ENCODE measurements around the gene OXGR1. TPM values are rescaled to one million over a fixed set of nuclear protein-coding genes. Genes with fewer than 3 reads are reported as not detected.

OXGR1 gene
- polyA plus RNA-seq (2013) = 1.0 TPM

DNA sequence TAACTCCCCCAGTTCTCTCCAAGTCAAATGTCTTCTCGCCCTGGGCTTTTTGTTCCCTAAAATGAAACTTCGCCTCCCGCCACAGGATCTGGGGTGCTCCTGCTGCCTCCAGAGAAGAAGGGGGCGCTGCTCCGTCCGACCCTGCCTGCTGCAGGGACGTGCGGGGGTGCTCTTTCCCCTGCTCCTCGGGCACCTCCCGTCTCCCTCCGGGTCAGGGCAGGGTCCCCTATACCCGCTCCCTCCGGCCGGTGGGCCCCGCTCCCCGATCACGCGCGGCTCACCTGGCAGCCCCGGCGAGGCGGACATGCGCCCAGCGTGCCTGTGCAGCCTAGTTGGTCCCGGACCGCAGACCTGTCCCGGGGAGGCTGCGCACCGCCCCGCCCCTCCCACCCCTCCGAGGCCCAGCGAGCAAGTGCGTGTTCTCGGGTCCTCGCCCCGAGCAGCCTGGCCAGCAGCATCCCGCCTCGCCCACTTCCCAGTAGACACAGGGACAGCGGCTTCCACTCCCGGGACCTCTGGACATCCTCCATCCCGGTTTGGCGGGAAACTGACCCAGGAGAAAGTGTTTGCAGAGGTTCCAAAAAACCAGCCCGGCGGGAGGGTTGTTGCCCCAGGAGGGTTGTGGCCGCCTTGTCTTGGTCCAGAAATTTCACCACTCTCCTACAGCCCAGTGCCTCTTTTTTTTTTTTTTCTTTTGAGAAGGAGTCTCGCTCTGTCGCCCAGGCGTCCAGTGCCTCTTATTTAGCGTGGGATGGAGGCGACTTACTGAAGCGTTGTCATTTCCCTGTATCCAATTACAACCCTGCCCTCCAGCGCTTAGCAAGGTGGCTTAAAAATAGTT, at the start of gene OXGR1:
Gene OXGR1, minus strand, starts transcription at position 460 of the 841 bp plus-strand sequence. CDS start 6,717 bp downstream, outside the sequence.
- H3K4me3 ChIP-seq (ENCODE audit: control insufficient read depth in 1 of 7, extremely low read depth in 1 of 7, insufficient read depth in 4 of 7, low read depth in 2 of 7, low read length in 6 of 7) = peak within 1 kb of the TSS; percentile 10 to 83 (median 59)

DNA sequence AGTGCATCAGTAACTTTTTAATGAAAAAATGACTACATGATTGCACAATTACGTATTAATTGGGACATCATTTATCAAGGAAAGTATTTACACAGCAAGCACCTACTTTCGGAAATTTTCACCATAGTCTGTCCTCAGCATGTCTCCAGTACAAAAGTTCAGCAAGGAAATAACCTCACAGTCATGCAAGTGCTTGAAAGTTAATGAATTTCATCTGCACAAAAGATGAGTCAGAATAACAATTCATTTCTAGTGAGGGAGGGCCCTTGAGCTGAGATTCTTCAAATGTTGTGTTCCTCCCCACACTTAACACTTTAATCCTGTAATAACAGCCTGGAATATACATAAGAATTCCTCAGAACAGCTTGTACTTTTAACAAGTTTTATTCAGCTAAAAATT, 49.0 kb upstream of the OXGR1 start:
- no peaks in the 10 kb centered on the region for H3K4me1 ChIP-seq (ENCODE audit: control extremely low read depth in 1 of 4, control insufficient read depth in 4 of 4, insufficient read depth in 4 of 4, low read length in 3 of 4)
- H3K27ac ChIP-seq (ENCODE audit: insufficient read depth in 1 of 2, low read depth in 1 of 2, low read length in 2 of 2, poor library complexity in 1 of 2, severe bottlenecking in 2 of 2) = no peak overlapping the region
- peaks cover 0 to 2% (median 0%) of the 10 kb centered on the region in 5 experiments for H3K27me3 ChIP-seq (replicated peaks in 2 of 5; ENCODE audit: control insufficient read depth in 4 of 5, insufficient read depth in 5 of 5, low read length in 4 of 5)
- H3K36me3 ChIP-seq (ENCODE audit: control insufficient read depth in 4 of 4, insufficient read depth in 4 of 4, low read length in 3 of 4) = no peaks in the 10 kb centered on the region
- no peak overlapping the region for H3K4me3 ChIP-seq (ENCODE audit: control insufficient read depth in 1 of 7, extremely low read depth in 1 of 7, insufficient read depth in 4 of 7, low read depth in 2 of 7, low read length in 6 of 7)
- 100% methylated on average over 1 of the region's 2 CpGs for WGBS (ENCODE audit: insufficient coverage)
- POLR2A ChIA-PET = no interaction called here
- CTCF ChIA-PET = interaction anchor here (1.1 kb wide), 1 partner anchor 8 kb away, joined by 3 read pairs; no protein-coding TSS in a partner anchor
- no peaks in the 10 kb centered on the region for H3K9me3 ChIP-seq (ENCODE audit: control extremely low read depth in 1 of 5, control insufficient read depth in 4 of 5, insufficient read depth in 2 of 5, low read depth in 1 of 5, low read length in 4 of 5)
- DNase-seq = no peak

More for the DNA sequence above, at the start of gene OXGR1:
- H3K27ac ChIP-seq (ENCODE audit: insufficient read depth in 1 of 2, low read depth in 1 of 2, low read length in 2 of 2, poor library complexity in 1 of 2, severe bottlenecking in 2 of 2) = no peak within 1 kb of the TSS
- 4% methylated on average over 35 of the region's 52 CpGs for WGBS (ENCODE audit: insufficient coverage)
- POLR2A ChIA-PET = no interaction called here
- H3K27me3 ChIP-seq (replicated peaks in 2 of 5; ENCODE audit: control insufficient read depth in 4 of 5, insufficient read depth in 5 of 5, low read length in 4 of 5) = peaks cover 0 to 17% (median 9%) of the 10 kb centered on the region in 5 experiments
- no peaks in the 10 kb centered on the region for H3K9me3 ChIP-seq (ENCODE audit: control extremely low read depth in 1 of 5, control insufficient read depth in 4 of 5, insufficient read depth in 2 of 5, low read depth in 1 of 5, low read length in 4 of 5)
- CTCF ChIA-PET = no interaction called here
- H3K36me3 ChIP-seq (ENCODE audit: control insufficient read depth in 4 of 4, insufficient read depth in 4 of 4, low read length in 3 of 4) = no peaks in the 10 kb centered on the region
- H3K4me1 ChIP-seq (ENCODE audit: control extremely low read depth in 1 of 4, control insufficient read depth in 4 of 4, insufficient read depth in 4 of 4, low read length in 3 of 4) = peaks cover 0 to 15% (median 10%) of the 10 kb centered on the region in 4 experiments
- peak in 2 of 3 donors; percentile 39 to 55 for DNase-seq

DNA sequence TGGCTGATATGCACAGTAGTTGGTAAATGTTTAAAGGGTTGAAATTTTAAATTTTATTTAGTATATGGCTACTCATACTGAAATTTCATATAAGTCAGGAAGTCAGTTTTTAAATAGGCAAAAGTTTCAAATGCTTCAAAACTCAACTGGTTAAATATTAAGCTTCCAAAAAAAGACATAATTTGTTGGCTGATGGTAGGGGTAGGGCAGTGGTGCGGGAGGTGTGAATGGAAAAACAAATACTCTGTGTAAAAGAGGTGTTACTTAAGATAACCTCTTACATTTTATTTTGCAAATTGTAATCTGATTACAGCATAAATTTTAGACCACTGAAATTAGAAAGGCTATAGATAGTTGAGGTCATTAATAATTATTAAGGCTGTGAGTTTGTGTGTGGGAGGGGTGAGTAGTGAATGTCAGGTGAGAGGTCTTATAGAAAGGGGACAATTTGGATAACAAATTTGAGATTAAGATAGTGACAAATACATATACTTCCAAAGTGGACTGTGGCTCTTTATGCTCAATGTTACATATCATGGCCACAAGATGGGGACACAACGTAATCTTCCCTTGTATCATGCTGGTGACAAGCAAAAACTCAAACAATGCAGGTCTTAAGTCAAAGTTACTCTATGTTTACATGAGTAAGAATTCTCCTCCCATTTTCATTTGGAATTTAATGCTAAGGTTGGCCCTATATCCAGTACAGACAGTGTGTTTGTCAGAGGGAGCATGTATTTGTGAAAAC, 36.6 kb upstream of the OXGR1 start:
- no peak overlapping the region for H3K4me3 ChIP-seq (ENCODE audit: control insufficient read depth in 1 of 7, extremely low read depth in 1 of 7, insufficient read depth in 4 of 7, low read depth in 2 of 7, low read length in 6 of 7)
- H3K27me3 ChIP-seq (replicated peaks in 2 of 5; ENCODE audit: control insufficient read depth in 4 of 5, insufficient read depth in 5 of 5, low read length in 4 of 5) = peaks cover 0 to 4% (median 4%) of the 10 kb centered on the region in 5 experiments
- no peak overlapping the region for H3K27ac ChIP-seq (ENCODE audit: insufficient read depth in 1 of 2, low read depth in 1 of 2, low read length in 2 of 2, poor library complexity in 1 of 2, severe bottlenecking in 2 of 2)
- H3K4me1 ChIP-seq (ENCODE audit: control extremely low read depth in 1 of 4, control insufficient read depth in 4 of 4, insufficient read depth in 4 of 4, low read length in 3 of 4) = no peaks in the 10 kb centered on the region
- ChIA-PET POLR2A (no interaction called here), CTCF (no interaction called here)
- 33% methylated on average over 1 of the region's 2 CpGs for WGBS (ENCODE audit: insufficient coverage)
- no peaks in the 10 kb centered on the region for H3K36me3 ChIP-seq (ENCODE audit: control insufficient read depth in 4 of 4, insufficient read depth in 4 of 4, low read length in 3 of 4)
- H3K9me3 ChIP-seq (ENCODE audit: control extremely low read depth in 1 of 5, control insufficient read depth in 4 of 5, insufficient read depth in 2 of 5, low read depth in 1 of 5, low read length in 4 of 5) = no peaks in the 10 kb centered on the region
- peak; percentile 37 to 65 (median 57) for DNase-seq

DNA sequence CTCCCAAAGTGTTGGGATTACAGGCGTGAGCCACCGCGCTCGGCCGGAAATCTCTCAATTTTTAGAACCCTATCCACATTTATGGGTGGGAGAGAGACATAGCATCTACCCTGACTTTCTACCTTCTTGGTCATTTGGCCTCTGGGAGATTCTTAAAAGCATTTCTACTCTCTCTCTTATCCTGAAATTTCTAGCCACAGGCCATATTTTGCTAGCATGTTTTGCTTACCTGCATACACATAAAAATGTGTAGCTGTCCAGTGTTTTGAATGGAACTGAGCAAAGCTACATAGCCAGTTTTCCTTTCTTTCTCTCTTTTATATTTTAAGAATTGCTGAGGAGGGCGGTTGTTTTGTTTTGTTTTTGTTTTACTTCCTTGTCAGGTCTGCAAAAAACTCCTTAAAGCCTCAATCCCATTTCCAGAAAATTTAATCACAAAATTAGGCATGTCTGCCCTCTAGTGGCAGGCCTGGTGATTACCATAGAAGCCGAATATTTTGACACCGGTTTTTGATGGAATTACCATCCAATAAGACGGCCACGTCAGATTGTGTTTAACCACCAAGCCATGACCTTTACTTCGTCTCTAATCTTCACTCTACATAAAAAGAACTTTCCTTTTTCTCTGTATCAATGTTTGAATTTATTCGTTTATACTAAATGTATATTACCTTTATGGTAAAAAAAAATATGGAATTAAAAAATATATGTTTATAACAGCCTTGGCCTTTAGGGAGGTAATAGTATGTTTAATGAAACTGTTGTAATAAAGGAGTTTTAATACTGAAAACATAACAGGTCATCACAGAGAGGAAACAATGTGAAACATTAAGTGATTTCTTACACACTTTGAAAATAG, 34.4 kb upstream of the OXGR1 start:
- peak; percentile 40 to 57 (median 47) for DNase-seq
- peaks cover 0 to 4% (median 4%) of the 10 kb centered on the region in 5 experiments for H3K27me3 ChIP-seq (replicated peaks in 2 of 5; ENCODE audit: control insufficient read depth in 4 of 5, insufficient read depth in 5 of 5, low read length in 4 of 5)
- WGBS (ENCODE audit: insufficient coverage) = 70% methylated on average over 7 of the region's 12 CpGs
- ChIA-PET POLR2A (no interaction called here), CTCF (interaction anchor here (0.5 to 0.9 kb wide), 3 partner anchors 10 to 1144 kb away, joined by 3 to 4 read pairs (median 3); no protein-coding TSS in a partner anchor)
- no peaks in the 10 kb centered on the region for H3K4me1 ChIP-seq (ENCODE audit: control extremely low read depth in 1 of 4, control insufficient read depth in 4 of 4, insufficient read depth in 4 of 4, low read length in 3 of 4)
- H3K9me3 ChIP-seq (ENCODE audit: control extremely low read depth in 1 of 5, control insufficient read depth in 4 of 5, insufficient read depth in 2 of 5, low read depth in 1 of 5, low read length in 4 of 5) = no peaks in the 10 kb centered on the region
- no peaks in the 10 kb centered on the region for H3K36me3 ChIP-seq (ENCODE audit: control insufficient read depth in 4 of 4, insufficient read depth in 4 of 4, low read length in 3 of 4)
- no peak overlapping the region for H3K27ac ChIP-seq (ENCODE audit: insufficient read depth in 1 of 2, low read depth in 1 of 2, low read length in 2 of 2, poor library complexity in 1 of 2, severe bottlenecking in 2 of 2)
- H3K4me3 ChIP-seq (ENCODE audit: control insufficient read depth in 1 of 7, extremely low read depth in 1 of 7, insufficient read depth in 4 of 7, low read depth in 2 of 7, low read length in 6 of 7) = no peak overlapping the region

DNA sequence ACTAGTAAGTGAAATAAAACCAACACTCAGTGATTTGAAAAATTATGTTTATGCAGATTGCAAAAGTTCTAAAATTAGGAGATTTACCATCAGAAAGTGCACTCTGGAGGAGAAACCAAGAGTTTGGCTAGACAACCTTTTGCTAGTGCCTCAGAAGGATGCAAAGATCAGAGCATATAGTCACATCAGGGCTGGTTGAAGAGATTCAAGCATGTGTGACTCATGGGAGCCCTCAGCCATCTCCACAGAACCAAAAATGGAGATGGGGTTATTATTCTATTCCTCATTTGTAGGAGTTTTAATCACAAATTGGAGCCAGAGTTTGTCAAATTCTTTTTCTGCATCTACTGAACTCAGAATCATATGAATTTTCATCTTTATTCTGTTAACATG, 32.9 kb upstream of the OXGR1 start:
- H3K27ac ChIP-seq (ENCODE audit: insufficient read depth in 1 of 2, low read depth in 1 of 2, low read length in 2 of 2, poor library complexity in 1 of 2, severe bottlenecking in 2 of 2) = no peak overlapping the region
- H3K36me3 ChIP-seq (ENCODE audit: control insufficient read depth in 4 of 4, insufficient read depth in 4 of 4, low read length in 3 of 4) = no peaks in the 10 kb centered on the region
- peaks cover 0 to 4% (median 4%) of the 10 kb centered on the region in 5 experiments for H3K27me3 ChIP-seq (replicated peaks in 2 of 5; ENCODE audit: control insufficient read depth in 4 of 5, insufficient read depth in 5 of 5, low read length in 4 of 5)
- H3K4me1 ChIP-seq (ENCODE audit: control extremely low read depth in 1 of 4, control insufficient read depth in 4 of 4, insufficient read depth in 4 of 4, low read length in 3 of 4) = no peaks in the 10 kb centered on the region
- CTCF ChIA-PET = no interaction called here
- DNase-seq = peak in 1 of 3 donors; percentile 13
- POLR2A ChIA-PET = no interaction called here
- no peak overlapping the region for H3K4me3 ChIP-seq (ENCODE audit: control insufficient read depth in 1 of 7, extremely low read depth in 1 of 7, insufficient read depth in 4 of 7, low read depth in 2 of 7, low read length in 6 of 7)
- no peaks in the 10 kb centered on the region for H3K9me3 ChIP-seq (ENCODE audit: control extremely low read depth in 1 of 5, control insufficient read depth in 4 of 5, insufficient read depth in 2 of 5, low read depth in 1 of 5, low read length in 4 of 5)

DNA sequence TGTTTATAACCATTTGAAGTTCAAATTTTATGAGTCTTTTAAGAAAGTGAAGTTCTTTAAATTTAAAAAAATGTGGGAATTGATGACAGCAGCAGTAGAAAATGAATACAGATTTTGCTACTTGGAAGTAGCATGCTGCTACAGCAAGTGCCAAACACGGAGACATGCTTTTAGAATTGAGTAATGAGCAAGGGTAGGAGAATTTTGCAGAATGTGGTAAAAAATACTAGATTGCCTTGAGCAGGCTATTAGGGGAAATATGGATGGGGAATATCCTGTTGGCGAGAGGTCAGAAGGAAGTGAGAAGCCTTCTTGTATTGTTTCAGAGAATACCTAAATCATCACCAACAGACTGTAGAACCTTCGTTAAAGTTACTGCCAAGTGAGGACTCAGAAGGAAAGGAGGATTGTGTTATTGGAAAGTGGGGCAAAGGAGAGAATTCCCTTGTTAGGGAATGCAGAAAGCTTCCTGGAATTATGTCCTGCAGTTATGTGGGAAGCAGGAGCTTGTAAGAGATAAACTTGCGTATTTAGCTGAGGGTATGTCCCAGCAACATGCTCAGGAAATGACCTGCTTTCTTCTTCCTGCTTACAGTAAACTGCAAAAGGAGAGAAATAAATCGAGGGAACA, 32.4 kb upstream of the OXGR1 start:
- WGBS (ENCODE audit: insufficient coverage) = 86% methylated on average over 1 of the region's 5 CpGs
- CTCF ChIA-PET = no interaction called here
- POLR2A ChIA-PET = no interaction called here

More for the DNA sequence above, 32.4 kb upstream of the OXGR1 start:
- no peaks in the 10 kb centered on the region for H3K9me3 ChIP-seq (ENCODE audit: control extremely low read depth in 1 of 5, control insufficient read depth in 4 of 5, insufficient read depth in 2 of 5, low read depth in 1 of 5, low read length in 4 of 5)
- H3K27ac ChIP-seq (ENCODE audit: insufficient read depth in 1 of 2, low read depth in 1 of 2, low read length in 2 of 2, poor library complexity in 1 of 2, severe bottlenecking in 2 of 2) = no peak overlapping the region
- H3K27me3 ChIP-seq (replicated peaks in 2 of 5; ENCODE audit: control insufficient read depth in 4 of 5, insufficient read depth in 5 of 5, low read length in 4 of 5) = peaks cover 0 to 6% (median 4%) of the 10 kb centered on the region in 5 experiments
- H3K4me3 ChIP-seq (ENCODE audit: control insufficient read depth in 1 of 7, extremely low read depth in 1 of 7, insufficient read depth in 4 of 7, low read depth in 2 of 7, low read length in 6 of 7) = no peak overlapping the region
- no peaks in the 10 kb centered on the region for H3K36me3 ChIP-seq (ENCODE audit: control insufficient read depth in 4 of 4, insufficient read depth in 4 of 4, low read length in 3 of 4)
- no peak for DNase-seq
- H3K4me1 ChIP-seq (ENCODE audit: control extremely low read depth in 1 of 4, control insufficient read depth in 4 of 4, insufficient read depth in 4 of 4, low read length in 3 of 4) = no peaks in the 10 kb centered on the region
